ENCODE measurements around the gene IPCEF1.

Gene IPCEF1

DNA sequence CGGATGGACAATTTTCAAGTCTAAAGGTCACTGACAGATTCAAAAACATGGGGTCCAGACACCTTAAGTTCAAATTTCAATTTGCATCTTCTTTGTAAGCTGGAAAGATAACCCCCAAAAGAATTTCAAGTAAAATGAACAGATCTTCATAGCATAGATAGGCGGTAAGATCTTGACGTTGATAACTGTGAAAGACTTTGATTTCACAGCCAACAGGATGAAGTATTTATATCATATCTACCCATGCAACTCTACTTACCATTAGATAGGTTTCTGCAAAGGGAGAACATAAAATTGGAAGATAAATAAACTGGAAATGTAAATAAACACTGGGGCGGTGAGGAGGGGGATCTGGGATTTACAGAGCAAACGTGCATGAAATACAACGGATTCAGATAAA lies 137.8 kb downstream of the IPCEF1 start:
- no peak for DNase-seq (ENCODE audit: low read depth)
- TF ChIP-seq, protein P1, sequence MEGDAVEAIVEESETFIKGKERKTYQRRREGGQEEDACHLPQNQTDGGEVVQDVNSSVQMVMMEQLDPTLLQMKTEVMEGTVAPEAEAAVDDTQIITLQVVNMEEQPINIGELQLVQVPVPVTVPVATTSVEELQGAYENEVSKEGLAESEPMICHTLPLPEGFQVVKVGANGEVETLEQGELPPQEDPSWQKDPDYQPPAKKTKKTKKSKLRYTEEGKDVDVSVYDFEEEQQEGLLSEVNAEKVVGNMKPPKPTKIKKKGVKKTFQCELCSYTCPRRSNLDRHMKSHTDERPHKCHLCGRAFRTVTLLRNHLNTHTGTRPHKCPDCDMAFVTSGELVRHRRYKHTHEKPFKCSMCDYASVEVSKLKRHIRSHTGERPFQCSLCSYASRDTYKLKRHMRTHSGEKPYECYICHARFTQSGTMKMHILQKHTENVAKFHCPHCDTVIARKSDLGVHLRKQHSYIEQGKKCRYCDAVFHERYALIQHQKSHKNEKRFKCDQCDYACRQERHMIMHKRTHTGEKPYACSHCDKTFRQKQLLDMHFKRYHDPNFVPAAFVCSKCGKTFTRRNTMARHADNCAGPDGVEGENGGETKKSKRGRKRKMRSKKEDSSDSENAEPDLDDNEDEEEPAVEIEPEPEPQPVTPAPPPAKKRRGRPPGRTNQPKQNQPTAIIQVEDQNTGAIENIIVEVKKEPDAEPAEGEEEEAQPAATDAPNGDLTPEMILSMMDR (IDR thresholded peaks at IDR 0.05; ENCODE audit: control insufficient read depth, extremely low read depth, insufficient read depth) = no peak

DNA sequence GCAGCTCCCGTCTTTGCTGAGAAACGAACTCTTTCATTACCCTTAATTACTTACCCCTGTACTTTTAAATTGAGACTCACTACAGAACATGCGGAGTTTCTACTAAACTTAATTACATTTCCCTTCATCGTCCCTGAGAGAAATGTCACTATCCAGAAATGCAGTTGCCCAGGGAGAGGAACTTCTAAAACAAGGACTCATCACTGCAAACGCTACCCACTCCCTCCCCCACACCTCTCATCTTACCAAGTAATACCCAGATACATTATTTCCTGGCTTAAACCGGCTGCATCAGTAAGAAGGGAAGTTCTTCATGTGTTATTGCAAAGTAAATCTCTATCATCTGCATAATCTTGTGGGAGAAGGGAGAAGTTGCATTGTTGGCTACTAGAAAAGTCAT lies 138.3 kb downstream of the IPCEF1 start:
- TF ChIP-seq, protein P1 (IDR thresholded peaks at IDR 0.05; ENCODE audit: control insufficient read depth, extremely low read depth, insufficient read depth) = no peak
- H3K4me3 ChIP-seq (ENCODE audit: low read depth, low read length) = no peak overlapping the region
- DNase-seq (ENCODE audit: low read depth) = no peak

More for the DNA sequence above, 137.8 kb downstream of the IPCEF1 start:
- H3K4me3 ChIP-seq (ENCODE audit: low read depth, low read length) = no peak overlapping the region

DNA sequence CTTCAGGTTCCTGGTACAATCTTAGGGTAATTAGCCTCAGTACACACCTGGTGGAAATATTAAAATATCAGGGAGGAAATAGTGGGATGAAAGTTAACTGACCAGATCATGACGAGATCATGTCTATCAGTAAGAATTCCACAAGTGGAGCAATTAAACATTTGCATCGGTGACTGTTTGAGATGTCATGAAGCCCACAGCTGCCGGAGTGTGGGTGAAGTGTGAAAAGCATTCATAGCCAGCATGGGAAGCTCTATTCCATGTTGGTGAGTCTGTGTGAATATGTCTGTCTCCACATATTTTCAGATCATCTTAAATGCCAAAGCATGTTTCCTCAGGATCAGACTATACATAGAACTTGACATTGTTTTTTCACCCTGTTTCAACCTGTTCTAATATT lies 142.8 kb downstream of the IPCEF1 start:
- TF ChIP-seq, protein P1 (IDR thresholded peaks at IDR 0.05; ENCODE audit: control insufficient read depth, extremely low read depth, insufficient read depth) = no peak
- H3K4me3 ChIP-seq (ENCODE audit: low read depth, low read length) = no peak overlapping the region
- no peak for DNase-seq (ENCODE audit: low read depth)

DNA sequence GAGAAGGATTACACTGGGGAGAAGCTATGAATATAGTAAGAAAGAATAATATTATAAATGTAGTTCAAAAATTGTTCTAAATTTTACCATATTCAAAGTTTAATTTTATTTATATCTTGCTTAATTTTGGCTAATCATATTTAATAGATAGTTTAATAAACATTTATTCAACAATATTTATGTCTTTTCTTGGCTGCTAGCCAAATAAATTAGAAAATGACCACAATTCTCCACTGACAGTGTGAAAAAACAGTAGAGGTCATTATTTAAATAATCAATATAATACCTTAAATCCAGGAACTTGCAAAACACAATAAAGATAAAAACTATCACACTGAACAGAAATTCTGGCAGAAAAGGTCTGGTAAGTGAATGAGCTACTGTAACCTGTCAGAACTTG lies 145.9 kb downstream of the IPCEF1 start:
- H3K4me3 ChIP-seq (ENCODE audit: low read depth, low read length) = no peak overlapping the region
- TF ChIP-seq, protein P1 (IDR thresholded peaks at IDR 0.05; ENCODE audit: control insufficient read depth, extremely low read depth, insufficient read depth) = no peak
- DNase-seq (ENCODE audit: low read depth) = no peak

DNA sequence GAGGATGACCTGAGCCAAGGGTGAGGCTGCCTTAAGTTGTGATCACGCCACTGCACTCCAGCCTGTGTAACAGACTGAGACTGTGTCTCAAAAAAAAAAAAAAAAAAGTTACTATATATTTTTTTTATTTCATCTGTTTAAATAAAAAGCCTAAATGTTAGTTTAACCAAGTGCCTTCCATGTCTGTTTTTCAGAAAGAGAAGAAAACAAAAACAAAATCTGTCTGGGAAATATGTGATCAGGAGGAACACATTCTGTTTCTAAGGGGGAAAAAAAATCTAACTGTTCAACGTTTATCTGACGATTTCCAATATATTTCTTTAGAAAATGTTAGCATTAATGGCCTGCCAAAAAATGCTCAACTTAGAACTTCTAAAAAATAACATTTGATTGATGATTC lies 147.0 kb downstream of the IPCEF1 start:
- no peak for DNase-seq (ENCODE audit: low read depth)
- no peak overlapping the region for H3K4me3 ChIP-seq (ENCODE audit: low read depth, low read length)
- TF ChIP-seq, protein P1 (IDR thresholded peaks at IDR 0.05; ENCODE audit: control insufficient read depth, extremely low read depth, insufficient read depth) = no peak

DNA sequence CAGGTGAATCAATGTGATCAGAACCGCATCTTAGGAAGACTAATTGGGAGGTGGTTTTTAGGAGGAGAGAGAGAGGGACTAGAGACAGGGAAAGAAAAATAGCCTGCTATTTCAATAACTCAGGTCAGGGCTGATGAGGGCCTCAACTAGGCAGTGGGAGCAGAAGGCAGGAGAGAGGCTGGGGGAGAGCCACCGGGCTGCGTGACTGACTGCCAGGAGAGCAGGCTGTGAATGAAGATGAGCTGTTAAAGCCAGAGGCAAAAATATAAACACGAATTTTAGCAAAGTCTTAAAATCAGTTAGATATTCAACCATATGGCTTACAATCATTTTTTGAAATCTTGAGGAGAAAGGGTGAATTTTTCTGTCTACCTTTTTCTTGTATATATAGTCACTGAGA lies 149.6 kb downstream of the IPCEF1 start:
- H3K4me3 ChIP-seq (ENCODE audit: low read depth, low read length) = no peak overlapping the region
- TF ChIP-seq, protein P1 (IDR thresholded peaks at IDR 0.05; ENCODE audit: control insufficient read depth, extremely low read depth, insufficient read depth) = no peak
- no peak for DNase-seq (ENCODE audit: low read depth)

DNA sequence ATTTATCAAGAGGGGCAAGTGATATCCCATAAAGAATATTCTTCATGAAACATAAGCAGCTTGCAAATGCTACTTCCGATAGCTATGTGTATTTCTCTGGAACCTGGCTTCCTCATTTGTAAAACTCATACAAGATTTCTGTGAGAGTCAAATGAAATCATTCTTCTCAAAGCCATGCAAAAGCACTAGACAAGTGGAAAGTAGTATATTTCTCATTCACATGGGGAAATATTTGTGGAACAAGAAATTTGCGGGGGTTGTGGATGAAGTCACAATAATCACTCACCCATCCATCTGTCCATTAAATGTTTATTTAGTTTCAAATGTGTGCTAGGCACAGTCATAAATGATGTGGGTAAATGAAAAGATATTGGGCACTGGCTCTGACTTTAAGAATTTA lies 150.5 kb downstream of the IPCEF1 start:
- TF ChIP-seq, protein P1 (IDR thresholded peaks at IDR 0.05; ENCODE audit: control insufficient read depth, extremely low read depth, insufficient read depth) = no peak
- H3K4me3 ChIP-seq (ENCODE audit: low read depth, low read length) = no peak overlapping the region
- no peak for DNase-seq (ENCODE audit: low read depth)
